Activated CD8-positive, alpha-beta T cell treated with anti-CD3 and anti-CD28 coated beads for 36 hours (primary cell): ENCODE results near the gene DUSP19. TPM values are rescaled to one million over a fixed set of nuclear protein-coding genes. Genes with fewer than 3 reads are reported as not detected.
"Not testable (repeated sequence)": the region's sequence is repeated elsewhere in the genome, so short reads cannot be mapped to it uniquely, and the experiment has no call there.

Source experiments
- ATAC-seq: fragments of 200-7000 bp; cut with Tn5 transposase; one replicate; pipeline ENCODE4 v1.10.0; 2021; ENCODE audit warnings: mild to moderate bottlenecking, moderate library complexity
- CTCF ChIA-PET: fragments of 350-600 bp; sonication (Branson Sonifier 250); formaldehyde crosslinking; loops from one replicate; lab custom pipeline; 2021; ENCODE audit warnings: antibody characterized with exemption; lab: Charles Lee
- POLR2A ChIA-PET: fragments of 350-600 bp; sonication (Branson Sonifier 250); formaldehyde crosslinking; loops from one replicate; lab custom pipeline; 2021; ENCODE audit warnings: antibody characterized with exemption; lab: Charles Lee
- DNase-seq: peaks from one replicate; pipeline ENCODE4 v3.0.0-alpha.2; 2020
- H3K27ac Mint-ChIP-seq: one replicate; pipeline ENCODE4 v1.8.0; 2021; ENCODE audit warnings: mild to moderate bottlenecking, mixed read lengths
- H3K27me3 Mint-ChIP-seq: one replicate; pipeline ENCODE4 v1.8.0; 2021; ENCODE audit warnings: mixed read lengths
- H3K36me3 Mint-ChIP-seq: one replicate; pipeline ENCODE4 v1.8.0; 2021; ENCODE audit warnings: low read depth, mixed read lengths
- H3K4me1 Mint-ChIP-seq: one replicate; pipeline ENCODE4 v1.8.0; 2021; ENCODE audit warnings: low read depth, mixed read lengths
- H3K4me3 Mint-ChIP-seq: one replicate; pipeline ENCODE4 v1.8.0; 2021; ENCODE audit warnings: mild to moderate bottlenecking, moderate library complexity, mixed read lengths
- H3K9me3 Mint-ChIP-seq: one replicate; pipeline ENCODE4 v1.8.0; 2021; ENCODE audit warnings: mixed read lengths
- intact Hi-C: fragments of 100-400 bp; cut with micrococcal nuclease; formaldehyde crosslinking; loops from one replicate; pipeline ENCODE4 v1.10.0; 2022
- total RNA-seq, 2 experiments: library from RNA; stranded (reverse); gene quantifications; one replicate each; pipeline ENCODE4 v1.2.3, GENCODE V29; 2021
- TF ChIP-seq, protein P1 (sequence below): fragments of 200-600 bp; IDR thresholded peaks from one replicate; pipeline ENCODE4 v1.8.0; 2022; ENCODE audit warnings: antibody characterized with exemption, mild to moderate bottlenecking

The DUSP19 gene
- total RNA-seq, 2 experiments from 2014 or later, result 2.1 to 2.3 TPM

DNA sequence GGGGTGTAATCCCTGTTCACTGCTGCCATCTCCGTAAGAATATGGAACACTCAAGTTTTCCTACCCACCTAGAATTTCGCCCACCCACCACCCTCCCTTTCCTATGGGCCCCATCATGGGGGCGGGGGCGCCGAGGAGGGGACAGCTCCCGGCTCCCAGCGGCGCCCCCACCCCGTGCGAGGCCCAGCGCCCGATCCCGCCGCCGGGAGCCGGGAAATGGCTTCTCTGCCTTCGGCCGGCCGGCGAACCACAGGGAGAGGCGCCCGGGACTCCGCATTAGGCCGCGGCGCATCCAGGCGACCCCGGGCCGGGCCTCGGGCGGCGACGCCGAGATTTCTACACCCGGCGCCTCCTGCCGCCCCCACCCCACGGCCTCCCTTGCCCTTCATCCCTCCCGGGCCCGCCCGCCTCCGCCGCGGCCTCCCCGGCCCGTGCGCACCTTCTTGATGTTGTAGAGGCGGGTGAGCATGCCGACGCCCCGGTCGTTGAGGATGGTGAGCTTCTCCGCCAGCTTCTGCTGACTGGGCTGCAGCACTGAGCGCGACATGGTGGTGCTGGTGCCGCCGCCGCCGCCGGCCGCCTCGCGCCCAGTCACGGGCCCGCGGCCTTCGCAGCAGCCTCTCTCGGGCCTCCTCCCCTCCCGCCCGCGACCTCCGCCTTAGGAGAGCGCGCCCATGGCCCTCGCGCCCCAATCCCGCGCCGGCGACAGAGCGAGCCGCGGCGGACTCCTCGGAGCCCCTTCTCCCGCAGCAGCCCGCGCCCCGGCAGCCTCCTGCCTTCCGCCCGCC lies 40.8 kb upstream of the DUSP19 start:
- POLR2A ChIA-PET, result interaction anchor here (0.7 to 1.0 kb wide), 2 partner anchors 87 to 114 kb away, joined by 3 read pairs; no protein-coding TSS in a partner anchor
- Mint-ChIP-seq H3K4me1 (peaks cover 24% of the 10 kb centered on the region), H3K9me3 (no peaks in the 10 kb centered on the region), H3K4me3 (peak overlapping the region; percentile 73), H3K27ac (no peak overlapping the region), H3K27me3 (peaks cover 62% of the 10 kb centered on the region), H3K36me3 (no peaks in the 10 kb centered on the region)
- TF ChIP-seq, protein P1, sequence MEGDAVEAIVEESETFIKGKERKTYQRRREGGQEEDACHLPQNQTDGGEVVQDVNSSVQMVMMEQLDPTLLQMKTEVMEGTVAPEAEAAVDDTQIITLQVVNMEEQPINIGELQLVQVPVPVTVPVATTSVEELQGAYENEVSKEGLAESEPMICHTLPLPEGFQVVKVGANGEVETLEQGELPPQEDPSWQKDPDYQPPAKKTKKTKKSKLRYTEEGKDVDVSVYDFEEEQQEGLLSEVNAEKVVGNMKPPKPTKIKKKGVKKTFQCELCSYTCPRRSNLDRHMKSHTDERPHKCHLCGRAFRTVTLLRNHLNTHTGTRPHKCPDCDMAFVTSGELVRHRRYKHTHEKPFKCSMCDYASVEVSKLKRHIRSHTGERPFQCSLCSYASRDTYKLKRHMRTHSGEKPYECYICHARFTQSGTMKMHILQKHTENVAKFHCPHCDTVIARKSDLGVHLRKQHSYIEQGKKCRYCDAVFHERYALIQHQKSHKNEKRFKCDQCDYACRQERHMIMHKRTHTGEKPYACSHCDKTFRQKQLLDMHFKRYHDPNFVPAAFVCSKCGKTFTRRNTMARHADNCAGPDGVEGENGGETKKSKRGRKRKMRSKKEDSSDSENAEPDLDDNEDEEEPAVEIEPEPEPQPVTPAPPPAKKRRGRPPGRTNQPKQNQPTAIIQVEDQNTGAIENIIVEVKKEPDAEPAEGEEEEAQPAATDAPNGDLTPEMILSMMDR, result no peak
- CTCF ChIA-PET, result interaction anchor here (1.4 kb wide), 1 partner anchor 58 kb away, joined by 3 read pairs; no protein-coding TSS in a partner anchor
- DNase-seq (peak; percentile 58), ATAC-seq (peak; percentile 55)
- intact Hi-C loops, result no loop called here

- Mint-ChIP-seq H3K27me3 (peaks cover 55% of the 10 kb centered on the region), H3K4me3 (peak within 1 kb of the TSS; percentile 73), H3K36me3 (no peaks in the 10 kb centered on the region), H3K4me1 (peaks cover 24% of the 10 kb centered on the region), H3K9me3 (no peaks in the 10 kb centered on the region), H3K27ac (no peak within 1 kb of the TSS)
- TF ChIP-seq, protein P1, result peak; percentile 78
- peak; percentile 88 for DNase-seq
- POLR2A ChIA-PET, result interaction anchor here (1.0 kb wide), 1 partner anchor 87 kb away, joined by 3 read pairs; no protein-coding TSS in a partner anchor
- CTCF ChIA-PET, result interaction anchor here (1.4 kb wide), 1 partner anchor 59 kb away, joined by 3 read pairs; no protein-coding TSS in a partner anchor
- peak; percentile 94 for ATAC-seq
- intact Hi-C loops, result no loop called here
Measured at GRCh38 chr2:183038341-183039300, 39.9 kb upstream of the DUSP19 start, which contains the start of gene NCKAP1. Gene NCKAP1, minus strand, starts transcription at chr2:183038457. Its CDS starts 358 bp downstream, at chr2:183038099.

DNA sequence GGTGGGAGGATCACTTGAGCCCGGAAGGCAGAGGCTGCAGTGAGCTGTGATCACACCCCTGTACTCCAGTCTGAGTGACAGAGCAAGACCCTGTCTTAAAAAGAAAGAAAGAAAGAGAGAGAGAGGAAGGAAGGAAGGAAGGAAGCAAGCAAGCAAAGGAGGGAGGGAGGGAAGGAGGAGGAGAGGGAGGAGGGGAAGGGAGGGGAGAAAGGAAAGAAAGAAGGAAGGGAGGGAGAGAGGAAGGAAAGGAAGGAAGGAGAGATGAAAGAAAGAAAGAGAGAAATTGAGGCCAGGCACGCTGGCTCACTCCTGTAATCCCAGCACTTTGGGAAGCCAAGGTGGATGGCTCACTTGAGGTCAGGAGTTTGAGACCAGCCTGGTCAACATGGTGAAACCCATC lies 37.9 kb upstream of the DUSP19 start:
- H3K9me3 Mint-ChIP-seq, result peaks cover 4% of the 10 kb centered on the region
- intact Hi-C loops, result no loop called here
- no peak overlapping the region for H3K27ac Mint-ChIP-seq
- DNase-seq (no peak), ATAC-seq (no peak)
- peaks cover 58% of the 10 kb centered on the region for H3K27me3 Mint-ChIP-seq
- TF ChIP-seq, protein P1, result no peak
- CTCF ChIA-PET, result interaction anchor here (1.1 kb wide), 1 partner anchor 374 kb away, joined by 3 read pairs; no protein-coding TSS in a partner anchor
- POLR2A ChIA-PET, result no interaction called here
- peaks cover 20% of the 10 kb centered on the region for H3K4me1 Mint-ChIP-seq
- H3K36me3 Mint-ChIP-seq, result no peaks in the 10 kb centered on the region
- no peak overlapping the region for H3K4me3 Mint-ChIP-seq

DNA sequence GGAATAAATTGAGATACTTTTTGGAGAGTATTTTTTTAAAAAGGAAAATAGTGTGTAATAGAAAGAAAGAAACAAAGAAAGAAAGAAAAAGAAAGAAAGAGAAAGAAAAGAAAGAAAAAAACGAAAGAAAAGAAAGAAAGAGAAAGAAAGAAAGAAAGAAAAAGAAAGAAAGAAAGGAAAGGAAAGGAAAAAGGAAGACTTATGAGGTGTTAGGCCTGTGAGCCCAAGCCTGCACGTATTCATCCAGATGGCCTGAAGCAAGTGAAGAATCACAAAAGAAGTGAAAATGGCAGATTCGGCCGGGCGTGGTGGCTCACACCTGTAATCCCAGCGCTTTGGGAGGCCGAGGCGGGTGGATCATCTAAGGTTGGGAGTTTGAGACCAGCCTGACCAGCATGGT lies 35.0 kb upstream of the DUSP19 start:
- peaks cover 52% of the 10 kb centered on the region for H3K27me3 Mint-ChIP-seq
- H3K9me3 Mint-ChIP-seq, ATAC-seq, H3K27ac Mint-ChIP-seq, H3K4me1 Mint-ChIP-seq, POLR2A ChIA-PET, H3K4me3 Mint-ChIP-seq, CTCF ChIA-PET, DNase-seq, H3K36me3 Mint-ChIP-seq, intact Hi-C loops: not testable (repeated sequence)

- H3K36me3 Mint-ChIP-seq, H3K27ac Mint-ChIP-seq, DNase-seq, H3K4me1 Mint-ChIP-seq, H3K4me3 Mint-ChIP-seq, CTCF ChIA-PET, H3K9me3 Mint-ChIP-seq, intact Hi-C loops, ATAC-seq: not testable (repeated sequence)
- peaks cover 26% of the 10 kb centered on the region for H3K27me3 Mint-ChIP-seq
- POLR2A ChIA-PET, result interaction anchor here (0.8 kb wide), 1 partner anchor 22 kb away, joined by 3 read pairs; no protein-coding TSS in a partner anchor
Measured at GRCh38 chr2:183047486-183048125, 30.9 kb upstream of the DUSP19 start.
